LNCAP (cell line): ENCODE data around the gene KRT80.

Experiments
- TF ChIP-seq, protein P1 (sequence below): fragments of 450-650 bp; IDR thresholded peaks from 2 replicates; pipeline ENCODE4 v1.5.1; 2017; ENCODE audit warnings: mild to moderate bottlenecking

KRT80 gene

DNA sequence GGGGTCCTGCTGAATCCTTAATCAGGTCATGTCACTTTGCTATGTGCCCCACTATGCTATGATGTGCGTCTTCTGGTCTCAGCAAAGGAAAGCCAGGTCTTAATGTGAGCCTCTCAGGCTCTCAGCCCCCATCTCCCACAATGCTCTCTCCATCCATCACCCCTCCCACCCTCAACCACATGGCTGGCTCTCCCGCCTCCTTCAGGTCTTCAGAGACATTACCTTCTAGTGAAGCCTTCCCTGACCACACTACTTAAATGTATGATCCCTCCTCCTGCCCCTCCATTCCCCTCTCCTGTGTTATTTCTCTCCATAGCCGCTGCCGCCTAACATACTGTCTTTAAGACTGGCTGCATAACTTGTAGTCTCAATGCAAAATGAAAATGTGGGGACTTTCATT lies 50.5 kb downstream of the KRT80 start:
- TF ChIP-seq, protein P1, sequence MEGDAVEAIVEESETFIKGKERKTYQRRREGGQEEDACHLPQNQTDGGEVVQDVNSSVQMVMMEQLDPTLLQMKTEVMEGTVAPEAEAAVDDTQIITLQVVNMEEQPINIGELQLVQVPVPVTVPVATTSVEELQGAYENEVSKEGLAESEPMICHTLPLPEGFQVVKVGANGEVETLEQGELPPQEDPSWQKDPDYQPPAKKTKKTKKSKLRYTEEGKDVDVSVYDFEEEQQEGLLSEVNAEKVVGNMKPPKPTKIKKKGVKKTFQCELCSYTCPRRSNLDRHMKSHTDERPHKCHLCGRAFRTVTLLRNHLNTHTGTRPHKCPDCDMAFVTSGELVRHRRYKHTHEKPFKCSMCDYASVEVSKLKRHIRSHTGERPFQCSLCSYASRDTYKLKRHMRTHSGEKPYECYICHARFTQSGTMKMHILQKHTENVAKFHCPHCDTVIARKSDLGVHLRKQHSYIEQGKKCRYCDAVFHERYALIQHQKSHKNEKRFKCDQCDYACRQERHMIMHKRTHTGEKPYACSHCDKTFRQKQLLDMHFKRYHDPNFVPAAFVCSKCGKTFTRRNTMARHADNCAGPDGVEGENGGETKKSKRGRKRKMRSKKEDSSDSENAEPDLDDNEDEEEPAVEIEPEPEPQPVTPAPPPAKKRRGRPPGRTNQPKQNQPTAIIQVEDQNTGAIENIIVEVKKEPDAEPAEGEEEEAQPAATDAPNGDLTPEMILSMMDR = no peak

GRCh38 chr12:52139579-52140062 lies 52.2 kb downstream of the KRT80 start:
- TF ChIP-seq, protein P1 = peak; percentile 93

DNA sequence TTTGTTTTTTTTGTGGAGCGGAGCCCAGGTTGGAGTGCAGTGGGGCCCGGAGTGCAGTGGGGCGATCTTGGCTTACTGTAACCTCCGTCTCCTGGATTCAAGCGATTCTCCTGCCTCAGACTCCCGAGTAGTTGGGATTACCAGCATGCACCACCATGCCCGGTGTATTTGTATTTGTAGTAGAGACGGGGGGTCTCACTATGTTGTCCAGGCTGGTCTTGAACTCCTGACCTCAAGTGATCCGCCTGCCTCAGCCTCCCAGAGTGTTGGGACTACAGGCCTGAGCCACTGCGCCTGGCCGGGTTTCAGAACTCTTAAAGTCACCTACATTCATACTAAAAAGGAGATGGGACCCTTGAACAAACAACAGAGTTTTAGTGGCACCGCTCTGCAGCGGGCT lies 52.7 kb downstream of the KRT80 start:
- TF ChIP-seq, protein P1 = no peak

GRCh38 chr12:52137746-52138145 lies 54.1 kb downstream of the KRT80 start:
- TF ChIP-seq, protein P1 = no peak

GRCh38 chr12:52132754-52133161 lies 59.1 kb downstream of the KRT80 start:
- TF ChIP-seq, protein P1 = no peak

DNA sequence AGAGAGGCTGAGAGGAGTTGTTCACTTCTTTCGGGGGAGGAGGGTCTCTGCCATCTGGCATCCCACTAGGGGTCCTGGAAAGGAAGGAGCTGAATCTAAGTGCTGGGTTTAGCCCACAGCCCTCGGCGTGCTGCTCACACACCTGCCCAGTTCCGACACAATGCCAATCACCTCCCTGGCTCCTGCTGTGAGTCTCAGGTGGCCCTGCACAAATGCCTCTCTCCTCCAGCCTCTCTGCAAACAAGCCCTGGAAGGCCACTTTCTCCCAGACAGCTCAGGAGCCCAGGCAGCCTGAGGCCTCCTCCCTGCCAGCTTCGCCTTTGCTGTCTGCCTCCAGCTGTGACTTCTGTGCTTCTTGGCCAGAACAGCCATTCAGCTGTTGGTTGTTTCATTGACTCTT lies 61.1 kb downstream of the KRT80 start:
- TF ChIP-seq, protein P1 = no peak

DNA sequence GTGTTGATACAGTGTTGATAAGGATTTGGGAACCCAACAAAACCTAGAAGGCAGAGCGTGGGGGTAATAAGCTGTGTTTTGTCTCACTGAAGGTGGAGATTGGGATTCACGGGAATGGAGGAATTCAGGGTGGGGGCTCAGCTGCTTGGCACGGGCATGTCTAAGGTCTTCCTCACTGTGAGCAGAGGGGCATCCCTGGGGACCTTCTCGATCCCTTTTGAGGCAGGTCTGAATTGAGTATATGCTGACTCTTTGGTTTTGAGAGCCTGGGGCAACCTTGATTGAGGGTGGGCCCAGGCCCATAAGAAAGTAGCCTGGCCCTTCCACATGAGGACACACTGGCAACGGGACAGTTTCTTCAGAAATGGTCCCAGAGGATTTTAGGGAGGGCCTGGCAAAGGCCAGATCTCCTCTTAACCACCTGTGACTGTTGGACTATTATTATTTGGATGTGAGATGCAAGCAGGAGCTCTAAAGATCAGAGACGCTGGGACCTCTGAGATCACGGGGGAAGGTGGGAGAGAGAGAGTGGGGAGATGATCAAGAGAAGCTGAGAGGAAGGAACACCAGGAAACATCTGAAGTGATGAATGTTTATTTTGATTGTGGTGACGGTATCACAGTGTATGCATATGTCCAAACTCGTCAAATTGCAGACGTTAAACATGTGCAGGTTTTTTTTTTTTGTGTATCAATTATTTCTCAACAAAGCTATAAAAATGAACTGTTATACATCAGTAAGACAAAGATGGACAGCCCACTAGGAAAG lies 63.9 kb downstream of the KRT80 start:
- TF ChIP-seq, protein P1 = no peak
